GM19023 (cell line): ENCODE results near the gene MT1X.
"Not testable (repeated sequence)": the region's sequence is repeated elsewhere in the genome, so short reads cannot be mapped to it uniquely, and the experiment has no call there.

Source experiments
- ATAC-seq: cut with Tn5 transposase; IDR thresholded peaks from one replicate; pipeline ENCODE4 v1.9.1; 2021; ENCODE audit warnings: mild to moderate bottlenecking, moderate library complexity; ENCODE audit not compliant: unreplicated experiment

MT1X gene

GRCh38 chr16:56652600-56652999, 29.7 kb upstream of the MT1X start:
- ATAC-seq, result no peak

- no peak for ATAC-seq
These were observed 29.1 kb upstream of the MT1X start for GRCh38 chr16:56653218-56653617.

GRCh38 chr16:56657555-56658326, 24.5 kb upstream of the MT1X start, which contains the start of gene MT1F:
Gene MT1F, plus strand, starts transcription at chr16:56657959. Its CDS starts 100 bp downstream, at chr16:56658059.
- no peak for ATAC-seq

GRCh38 chr16:56658327-56658875, 23.9 kb upstream of the MT1X start:
- ATAC-seq, result no peak

- no peak for ATAC-seq
These were observed 19.6 kb upstream of the MT1X start for GRCh38 chr16:56662357-56663354.

GRCh38 chr16:56664506-56664905, 17.8 kb upstream of the MT1X start:
- no peak for ATAC-seq

GRCh38 chr16:56665286-56666261, 16.7 kb upstream of the MT1X start:
- ATAC-seq, result not testable (repeated sequence)

GRCh38 chr16:56667581-56668571, 14.4 kb upstream of the MT1X start, which contains the start of gene MT1G:
Gene MT1G, minus strand, starts transcription at chr16:56668065. Its CDS starts 72 bp downstream, at chr16:56667993.
- no peak for ATAC-seq

GRCh38 chr16:56669005-56669839, 13.0 kb upstream of the MT1X start, which contains the start of gene MT1H:
Gene MT1H, plus strand, starts transcription at chr16:56669814. Its CDS starts 71 bp downstream, at chr16:56669885.
- ATAC-seq, result no peak

GRCh38 chr16:56669840-56670619, 12.2 kb upstream of the MT1X start:
- no peak for ATAC-seq

- ATAC-seq, result no peak
These were observed 11.7 kb upstream of the MT1X start for GRCh38 chr16:56670620-56670934.

GRCh38 chr16:56671691-56672090, 10.6 kb upstream of the MT1X start:
- ATAC-seq, result not testable (repeated sequence)

- ATAC-seq, result not testable (repeated sequence)
These were observed 10.1 kb upstream of the MT1X start for GRCh38 chr16:56672171-56672570.

- ATAC-seq, result no peak
These were observed 9.3 kb upstream of the MT1X start for GRCh38 chr16:56672761-56673536.

GRCh38 chr16:56673921-56674320, 8.3 kb upstream of the MT1X start:
- ATAC-seq, result no peak

- not testable (repeated sequence) for ATAC-seq
These were observed 7.7 kb upstream of the MT1X start for GRCh38 chr16:56674570-56674969.
